ENCODE data around the gene SF1. TPM values are rescaled to one million over a fixed set of nuclear protein-coding genes. Genes with fewer than 3 reads are reported as not detected.
A peak's percentile ranks its signal among the peaks of the same experiment; 100 is the strongest.

SF1 gene
- total and polyA plus RNA-seq, 5 donors from 2014 or later, result 75.0 to 1,361 (median 91.8) TPM

DNA sequence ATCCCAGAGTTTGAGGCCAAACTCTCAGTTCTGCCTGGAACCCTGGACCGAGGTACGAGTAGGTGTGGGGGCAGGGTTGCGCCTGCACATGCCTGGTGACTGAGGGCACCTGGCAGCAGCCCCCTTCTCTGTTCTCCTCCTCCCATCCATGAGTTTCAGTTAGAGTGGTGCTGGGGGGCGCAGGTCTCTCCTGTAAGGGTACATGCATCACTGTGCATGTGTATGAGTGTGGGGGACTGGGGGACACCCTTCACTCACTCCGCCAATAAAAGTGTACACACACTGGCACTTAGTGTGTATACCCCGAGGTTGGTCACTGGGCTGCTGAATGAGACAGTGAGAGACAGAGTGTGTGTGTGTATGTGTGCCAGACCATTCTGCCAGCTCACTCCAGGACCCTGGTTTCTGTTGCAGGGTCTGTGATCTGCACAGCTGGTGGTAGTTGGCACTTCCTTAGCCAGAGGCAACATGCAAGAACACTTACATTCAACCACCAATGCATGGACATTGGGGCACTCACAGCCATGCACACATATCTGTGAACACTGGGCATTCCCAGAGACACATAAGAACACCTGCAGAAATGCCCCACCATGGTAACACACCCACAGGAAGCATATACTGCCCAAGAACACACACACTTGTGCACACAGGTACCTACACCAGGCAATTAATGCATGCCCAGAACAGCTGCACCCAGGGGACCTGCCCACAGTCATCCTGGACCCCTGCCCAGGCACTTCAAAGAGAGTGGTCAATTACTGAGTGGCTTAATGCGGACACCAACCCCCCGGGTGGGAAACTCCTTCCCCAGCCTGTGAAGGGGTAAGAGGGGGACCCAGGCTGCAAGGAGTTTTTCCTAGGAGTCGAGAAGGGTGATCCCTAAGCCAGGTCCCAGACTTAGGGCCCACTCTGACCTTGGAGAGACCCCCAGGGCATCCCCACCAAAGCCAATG, 54.2 kb downstream of the SF1 start:
- H3K36me3 Mint-ChIP-seq, result peaks cover 10% of the 10 kb centered on the region
- Histone ChIP-seq H3K4me3 (ENCODE audit: low read depth, low read length) (no peak overlapping the region), H3K27me3 (ENCODE audit: control insufficient read depth, insufficient read depth, low read length) (no peaks in the 10 kb centered on the region), H3K4me1 (ENCODE audit: control insufficient read depth, insufficient read depth, low read length, poor library complexity, severe bottlenecking) (peaks cover 7% of the 10 kb centered on the region), H3K36me3 (ENCODE audit: control insufficient read depth, insufficient read depth, low read length) (peaks cover 9% of the 10 kb centered on the region), H3K9me3 (ENCODE audit: control insufficient read depth in 2 of 2, low read length in 2 of 2) (no peaks in the 10 kb centered on the region), H3K27ac (ENCODE audit: insufficient read depth, low read length, poor library complexity, severe bottlenecking) (peak overlapping the region; percentile 69)
- H3K4me3 Mint-ChIP-seq, result peak overlapping the region; percentile 43 to 78 (median 69)
- no peaks in the 10 kb centered on the region for H3K9me3 Mint-ChIP-seq
- ATAC-seq (ENCODE audit: low read depth in 2 of 2), result no peak
- H3K4me1 Mint-ChIP-seq, result peaks cover 0 to 18% (median 5%) of the 10 kb centered on the region in 4 donors
- DNase-seq, result no peak
- H3K27ac Mint-ChIP-seq, result peak overlapping the region in 1 of 3 donors; percentile 48
- peaks cover 29% of the 10 kb centered on the region for H3K27me3 Mint-ChIP-seq

DNA sequence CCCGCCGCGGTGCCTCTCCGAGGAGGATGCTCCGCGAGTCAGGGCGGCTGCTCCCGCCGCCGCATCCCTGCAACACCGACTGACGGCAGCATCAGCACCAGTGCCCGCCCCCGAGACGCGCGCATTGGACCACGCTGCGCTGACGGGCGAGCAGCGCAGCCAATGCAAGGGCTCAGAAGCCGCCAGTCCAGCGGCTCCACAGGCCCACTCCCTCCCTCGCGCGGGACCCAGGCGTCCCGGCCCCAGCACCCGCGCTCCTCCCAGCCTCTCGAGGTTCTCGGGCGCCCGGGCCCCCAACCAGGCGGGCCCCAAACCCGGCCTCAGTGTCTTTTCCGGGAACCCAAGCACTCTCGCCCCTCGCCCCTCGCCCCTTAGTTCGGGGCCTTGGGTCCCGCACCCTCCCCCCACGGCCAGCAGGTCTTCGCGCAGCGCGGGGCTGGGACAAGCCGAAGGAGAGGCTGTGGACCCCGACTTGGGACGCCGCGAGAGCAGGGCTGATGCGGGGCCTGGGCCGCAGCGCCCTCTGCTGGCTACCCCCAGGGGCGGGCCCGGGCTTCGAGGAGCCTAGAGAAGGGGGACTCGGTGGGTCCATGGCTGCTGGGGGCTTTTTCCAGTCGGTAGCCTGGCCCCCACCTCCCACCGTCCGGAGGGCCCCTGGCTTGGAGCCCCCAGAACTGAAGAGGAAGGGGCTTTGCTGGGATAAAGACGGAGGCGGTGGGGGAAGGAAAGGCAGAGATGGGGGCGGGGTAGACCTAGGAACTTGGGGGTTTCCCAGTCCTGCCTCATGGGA, 55.0 kb downstream of the SF1 start, which contains the start of gene NRXN2:
NRXN2 (minus strand) TSS at position 81 of the 790 bp plus-strand sequence. CDS start 9,498 bp downstream, outside the sequence.
- H3K4me1 Mint-ChIP-seq, result peaks cover 0 to 18% (median 5%) of the 10 kb centered on the region in 4 donors
- H3K27me3 Mint-ChIP-seq, result peaks cover 38% of the 10 kb centered on the region
- H3K36me3 Mint-ChIP-seq, result peaks cover 4% of the 10 kb centered on the region
- ATAC-seq (ENCODE audit: low read depth in 2 of 2) (peak; percentile 93 to 94), DNase-seq (peak; percentile 81 to 91 (median 83))
- Histone ChIP-seq H3K36me3 (ENCODE audit: control insufficient read depth, insufficient read depth, low read length) (peaks cover 4% of the 10 kb centered on the region), H3K27me3 (ENCODE audit: control insufficient read depth, insufficient read depth, low read length) (no peaks in the 10 kb centered on the region), H3K27ac (ENCODE audit: insufficient read depth, low read length, poor library complexity, severe bottlenecking) (peak within 1 kb of the TSS; percentile 69), H3K4me1 (ENCODE audit: control insufficient read depth, insufficient read depth, low read length, poor library complexity, severe bottlenecking) (peaks cover 7% of the 10 kb centered on the region), H3K4me3 (ENCODE audit: low read depth, low read length) (no peak within 1 kb of the TSS), H3K9me3 (ENCODE audit: control insufficient read depth in 2 of 2, low read length in 2 of 2) (no peaks in the 10 kb centered on the region)
- H3K27ac Mint-ChIP-seq, result peak within 1 kb of the TSS in 1 of 3 donors; percentile 48
- no peaks in the 10 kb centered on the region for H3K9me3 Mint-ChIP-seq
- H3K4me3 Mint-ChIP-seq, result peak within 1 kb of the TSS; percentile 62 to 80 (median 77)

DNA sequence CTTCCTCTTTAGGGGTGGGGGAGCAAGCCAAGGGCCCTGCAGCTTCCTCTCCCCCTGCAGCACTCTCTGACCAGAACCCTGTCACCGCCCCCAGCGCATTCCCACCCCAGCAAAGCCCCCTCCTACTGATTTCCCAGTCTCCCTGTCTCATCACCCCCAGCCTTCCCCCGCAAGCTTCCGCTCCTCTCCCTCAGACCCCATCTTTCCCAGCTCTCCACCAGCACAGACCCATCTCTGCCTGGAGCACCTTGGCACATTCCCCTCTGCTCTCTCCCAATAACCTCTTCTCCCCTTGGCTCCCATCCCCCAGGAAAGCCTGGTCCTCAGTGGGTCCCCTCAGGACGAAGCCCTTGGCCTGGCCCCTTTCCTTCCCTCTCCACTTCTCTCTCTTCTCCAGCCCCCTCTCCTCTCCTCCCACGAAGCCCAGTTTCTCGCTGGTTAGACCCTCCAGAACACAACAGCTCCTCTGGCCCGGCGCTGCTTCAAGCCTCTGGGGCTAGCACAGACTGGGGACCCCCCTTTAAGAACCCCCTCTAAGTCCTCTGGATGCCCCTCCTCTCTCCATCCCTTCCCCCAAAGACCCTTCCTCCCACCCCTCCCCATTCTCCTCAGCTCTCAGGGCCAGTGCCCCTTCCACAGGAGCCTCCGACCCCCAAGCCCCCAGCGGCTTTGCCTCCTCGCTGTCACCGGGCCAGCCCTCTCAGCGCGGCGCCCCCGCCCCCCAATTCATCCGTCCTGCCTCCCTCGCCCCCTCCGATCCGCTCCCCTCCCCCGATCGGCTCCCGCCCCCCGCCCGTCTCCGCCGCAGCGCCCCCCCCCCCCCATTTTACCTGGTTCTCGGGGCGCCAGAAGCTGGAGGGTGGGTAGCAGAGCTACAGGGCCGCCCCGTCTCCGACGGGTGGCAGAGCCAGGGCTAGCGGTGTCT, 55.9 kb downstream of the SF1 start:
- peak overlapping the region; percentile 31 to 80 (median 50) for H3K4me3 Mint-ChIP-seq
- H3K4me3 ChIP-seq (ENCODE audit: low read depth, low read length), result no peak overlapping the region
- H3K9me3 Mint-ChIP-seq, result peaks cover 0 to 1% (median 0%) of the 10 kb centered on the region in 7 donors
- H3K9me3 ChIP-seq (ENCODE audit: control insufficient read depth in 2 of 2, low read length in 2 of 2), result no peaks in the 10 kb centered on the region
- peaks cover 7% of the 10 kb centered on the region for H3K4me1 ChIP-seq (ENCODE audit: control insufficient read depth, insufficient read depth, low read length, poor library complexity, severe bottlenecking)
- ATAC-seq (ENCODE audit: low read depth in 2 of 2), result no peak
- DNase-seq, result no peak
- H3K27ac Mint-ChIP-seq, result no peak overlapping the region
- H3K27ac ChIP-seq (ENCODE audit: insufficient read depth, low read length, poor library complexity, severe bottlenecking), result no peak overlapping the region
- no peaks in the 10 kb centered on the region for H3K27me3 ChIP-seq (ENCODE audit: control insufficient read depth, insufficient read depth, low read length)
- H3K27me3 Mint-ChIP-seq, result peaks cover 47% of the 10 kb centered on the region
- H3K36me3 ChIP-seq (ENCODE audit: control insufficient read depth, insufficient read depth, low read length), result peaks cover 4% of the 10 kb centered on the region
- H3K36me3 Mint-ChIP-seq, result no peaks in the 10 kb centered on the region
- H3K4me1 Mint-ChIP-seq, result peaks cover 0 to 18% (median 5%) of the 10 kb centered on the region in 4 donors

DNA sequence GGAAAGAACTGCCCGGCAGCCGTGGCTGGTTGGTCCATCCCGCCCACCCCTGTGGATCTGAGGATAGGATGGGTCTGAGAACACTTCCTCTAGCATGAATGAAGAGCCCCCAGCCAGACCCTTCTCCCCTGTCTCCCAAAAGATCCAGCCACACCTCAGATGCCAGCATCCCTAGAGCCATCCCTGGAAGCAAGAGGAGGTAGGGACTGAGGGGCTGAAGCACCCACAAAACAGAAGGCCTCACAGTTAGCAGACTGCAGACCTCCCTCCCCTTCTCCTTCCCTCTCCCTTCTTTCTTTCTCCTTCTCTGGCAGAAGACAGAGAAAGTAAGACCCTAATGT, 57.0 kb downstream of the SF1 start:
- no peak for ATAC-seq (ENCODE audit: low read depth in 2 of 2)
- no peaks in the 10 kb centered on the region for H3K36me3 ChIP-seq (ENCODE audit: control insufficient read depth, insufficient read depth, low read length)
- Mint-ChIP-seq H3K9me3 (peaks cover 0 to 2% (median 0%) of the 10 kb centered on the region in 7 donors), H3K27ac (peak overlapping the region in 1 of 3 donors; percentile 48), H3K27me3 (peaks cover 58% of the 10 kb centered on the region), H3K4me3 (peak overlapping the region in 3 of 4 donors; percentile 38 to 85 (median 80)), H3K36me3 (no peaks in the 10 kb centered on the region), H3K4me1 (peaks cover 0 to 18% (median 5%) of the 10 kb centered on the region in 4 donors)
- H3K4me3 ChIP-seq (ENCODE audit: low read depth, low read length), result no peak overlapping the region
- H3K9me3 ChIP-seq (ENCODE audit: control insufficient read depth in 2 of 2, low read length in 2 of 2), result no peaks in the 10 kb centered on the region
- H3K27ac ChIP-seq (ENCODE audit: insufficient read depth, low read length, poor library complexity, severe bottlenecking), result no peak overlapping the region
- DNase-seq, result no peak
- no peaks in the 10 kb centered on the region for H3K27me3 ChIP-seq (ENCODE audit: control insufficient read depth, insufficient read depth, low read length)
- peaks cover 7% of the 10 kb centered on the region for H3K4me1 ChIP-seq (ENCODE audit: control insufficient read depth, insufficient read depth, low read length, poor library complexity, severe bottlenecking)

DNA sequence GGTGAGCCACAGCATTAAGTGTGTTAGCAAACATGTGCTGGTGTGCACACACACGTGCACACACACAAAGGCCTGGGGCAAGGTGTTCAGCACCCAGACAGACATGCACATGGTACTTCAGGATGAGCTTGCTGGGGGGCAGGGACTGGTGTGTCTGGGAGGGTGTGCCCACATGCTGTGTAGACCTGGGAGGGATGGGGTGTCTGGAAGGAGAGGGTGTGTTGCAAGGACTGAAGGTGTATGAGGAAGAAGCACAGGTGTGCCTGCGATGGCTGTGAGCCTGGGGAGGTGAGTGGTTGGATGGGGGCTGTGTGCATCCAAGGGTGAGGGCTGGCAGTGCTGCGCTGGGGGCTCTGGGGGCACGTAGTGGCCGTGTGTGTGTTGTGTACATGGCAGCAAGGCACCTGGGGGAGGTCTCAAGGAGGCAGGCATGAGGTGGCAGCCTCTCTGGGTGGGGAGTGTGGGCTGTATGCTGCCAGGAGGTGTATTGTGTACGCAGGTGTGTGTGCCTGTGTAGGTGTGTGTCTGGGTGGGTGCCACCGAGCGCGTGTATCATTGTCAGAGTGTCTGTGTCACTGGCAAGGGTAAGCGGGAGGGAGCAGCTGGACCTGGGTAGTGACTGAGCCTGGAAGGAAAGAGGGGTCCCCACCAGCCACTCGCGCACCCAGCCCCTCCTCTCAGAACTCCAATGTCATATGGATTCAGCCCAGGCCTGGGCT, 57.5 kb downstream of the SF1 start:
- Mint-ChIP-seq H3K4me1 (peaks cover 0 to 18% (median 5%) of the 10 kb centered on the region in 4 donors), H3K4me3 (peak overlapping the region in 2 of 4 donors; percentile 38 to 85), H3K36me3 (no peaks in the 10 kb centered on the region), H3K27ac (peak overlapping the region in 2 of 3 donors; percentile 39 to 48), H3K27me3 (peaks cover 62% of the 10 kb centered on the region), H3K9me3 (peaks cover 0 to 2% (median 0%) of the 10 kb centered on the region in 7 donors)
- ATAC-seq (ENCODE audit: low read depth in 2 of 2) (no peak), DNase-seq (no peak)
- H3K27me3 ChIP-seq (ENCODE audit: control insufficient read depth, insufficient read depth, low read length), result no peaks in the 10 kb centered on the region
- no peak overlapping the region for H3K27ac ChIP-seq (ENCODE audit: insufficient read depth, low read length, poor library complexity, severe bottlenecking)
- H3K4me3 ChIP-seq (ENCODE audit: low read depth, low read length), result no peak overlapping the region
- no peaks in the 10 kb centered on the region for H3K9me3 ChIP-seq (ENCODE audit: control insufficient read depth in 2 of 2, low read length in 2 of 2)
- H3K36me3 ChIP-seq (ENCODE audit: control insufficient read depth, insufficient read depth, low read length), result no peaks in the 10 kb centered on the region
- H3K4me1 ChIP-seq (ENCODE audit: control insufficient read depth, insufficient read depth, low read length, poor library complexity, severe bottlenecking), result peaks cover 7% of the 10 kb centered on the region

DNA sequence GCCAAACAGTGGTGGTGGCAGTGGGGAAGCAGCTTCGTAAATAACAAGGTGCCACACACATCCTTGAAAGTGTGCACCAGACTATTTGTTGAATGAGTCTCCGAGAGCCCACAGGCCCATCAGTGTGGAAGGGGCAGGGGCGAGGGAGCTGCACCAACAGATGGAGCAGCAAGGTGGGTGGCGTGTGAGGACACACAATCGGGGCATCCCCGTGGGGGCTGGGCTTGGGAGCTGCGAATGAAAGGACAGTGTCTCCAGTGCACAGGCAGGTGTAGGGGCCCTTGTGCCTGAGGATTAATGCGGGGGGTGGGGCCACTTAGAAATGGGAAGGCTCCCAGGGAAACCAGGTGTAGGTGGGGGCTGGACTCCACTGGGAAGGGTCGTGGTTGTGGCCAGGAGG, 58.2 kb downstream of the SF1 start:
- Histone ChIP-seq H3K36me3 (ENCODE audit: control insufficient read depth, insufficient read depth, low read length) (no peaks in the 10 kb centered on the region), H3K9me3 (ENCODE audit: control insufficient read depth in 2 of 2, low read length in 2 of 2) (no peaks in the 10 kb centered on the region), H3K4me3 (ENCODE audit: low read depth, low read length) (no peak overlapping the region), H3K27me3 (ENCODE audit: control insufficient read depth, insufficient read depth, low read length) (peaks cover 4% of the 10 kb centered on the region), H3K4me1 (ENCODE audit: control insufficient read depth, insufficient read depth, low read length, poor library complexity, severe bottlenecking) (peaks cover 7% of the 10 kb centered on the region), H3K27ac (ENCODE audit: insufficient read depth, low read length, poor library complexity, severe bottlenecking) (no peak overlapping the region)
- Mint-ChIP-seq H3K4me1 (peaks cover 0 to 14% (median 4%) of the 10 kb centered on the region in 4 donors), H3K27ac (peak overlapping the region in 1 of 3 donors; percentile 11), H3K4me3 (peak overlapping the region in 1 of 4 donors; percentile 85), H3K27me3 (peaks cover 68% of the 10 kb centered on the region), H3K9me3 (peaks cover 0 to 2% (median 0%) of the 10 kb centered on the region in 7 donors), H3K36me3 (no peaks in the 10 kb centered on the region)
- no peak for ATAC-seq (ENCODE audit: low read depth in 2 of 2)
- no peak for DNase-seq

Measured in CD4-positive, CD25-positive, alpha-beta regulatory T cell (primary cell).